PC-3 (cell line): ENCODE measurements around the gene ABHD2. TPM values are rescaled to one million over a fixed set of nuclear protein-coding genes. Genes with fewer than 3 reads are reported as not detected.

Source experiments
- ATAC-seq: fragments of 200-7000 bp; cut with Tn5 transposase; 2 replicates; pipeline ENCODE4 v1.9.1; 2020; ENCODE audit warnings: mild to moderate bottlenecking, moderate library complexity
- BruUV-seq: library from RNA; stranded (reverse); fragments of 400-500 nt; replicated peaks from 2 replicates; lab custom pipeline; 2021; lab: Mats Ljungman, UMichigan
- CTCF ChIA-PET: fragments of 300-600 bp; sonication (Branson Sonifier 250); formaldehyde crosslinking; loops from one replicate; lab custom pipeline; 2022; ENCODE audit warnings: antibody characterized with exemption; lab: Charles Lee
- POLR2A ChIA-PET: fragments of 300-600 bp; sonication (Branson Sonifier 250); formaldehyde crosslinking; loops from one replicate; lab custom pipeline; 2022; ENCODE audit warnings: antibody characterized with exemption; ENCODE audit not compliant: unreplicated experiment; lab: Charles Lee
- DNase-seq: peaks from one replicate; pipeline ENCODE4 v3.0.0-alpha.2; 2015
- H2AFZ ChIP-seq: fragments of 300-600 bp; sonication (generic); 2 replicates; pipeline ENCODE4 v1.6.0; 2016; ENCODE audit warnings: antibody characterized with exemption, low read length
- H3F3A ChIP-seq: fragments of 300-600 bp; sonication (generic); one replicate; pipeline ENCODE4 v1.6.0; 2017; ENCODE audit warnings: antibody characterized with exemption, low read length, control low read depth, mild to moderate bottlenecking; ENCODE audit not compliant: unreplicated experiment
- H3K27ac ChIP-seq: fragments of 300-600 bp; sonication (generic); 2 replicates; pipeline ENCODE4 v1.5.1; 2016; ENCODE audit warnings: mild to moderate bottlenecking, low read length
- H3K27me3 ChIP-seq: fragments of 300-600 bp; sonication (generic); 2 replicates; pipeline ENCODE4 v1.6.1; 2016; ENCODE audit warnings: low read length, mixed read lengths
- H3K36me3 ChIP-seq: fragments of 300-600 bp; sonication (generic); 2 replicates; pipeline ENCODE4 v1.6.1; 2016; ENCODE audit warnings: low read depth, mixed run types, low read length, mixed read lengths
- H3K4me1 ChIP-seq: fragments of 300-600 bp; sonication (generic); 2 replicates; pipeline ENCODE4 v1.5.1; 2016; ENCODE audit warnings: low read length; ENCODE audit not compliant: insufficient read depth
- H3K4me2 ChIP-seq: fragments of 300-600 bp; sonication (generic); 2 replicates; pipeline ENCODE4 v1.6.0; 2016; ENCODE audit warnings: low read length
- H3K4me3 ChIP-seq: fragments of 300-600 bp; sonication (generic); 2 replicates; pipeline ENCODE4 v1.5.1; 2016; ENCODE audit warnings: mild to moderate bottlenecking, low read length, mixed read lengths
- H3K79me2 ChIP-seq: fragments of 300-600 bp; sonication (generic); 2 replicates; pipeline ENCODE4 v1.6.1; 2017; ENCODE audit warnings: low read length, mixed read lengths
- H3K9ac ChIP-seq: fragments of 300-600 bp; sonication (generic); 2 replicates; pipeline ENCODE4 v1.6.0; 2016; ENCODE audit warnings: mild to moderate bottlenecking, low read length
- H3K9me2 ChIP-seq: fragments of 300-600 bp; sonication (generic); replicated peaks from 2 replicates; pipeline ENCODE4 v1.6.1; 2016; ENCODE audit warnings: mixed run types, low read length, mixed read lengths
- H3K9me3 ChIP-seq: fragments of 300-600 bp; sonication (generic); 2 replicates; pipeline ENCODE4 v1.6.1; 2016; ENCODE audit warnings: low read length, mixed read lengths
- H4K20me1 ChIP-seq: fragments of 300-600 bp; sonication (generic); 2 replicates; pipeline ENCODE4 v1.6.1; 2016; ENCODE audit warnings: low read length, mixed read lengths
- CTCF ChIP-seq: fragments of 300-600 bp; sonication (generic); conservative IDR thresholded peaks from 2 replicates; pipeline ENCODE4 v1.5.1; 2017; ENCODE audit warnings: antibody characterized with exemption, low read depth, mild to moderate bottlenecking, low read length
- EZH2 ChIP-seq: fragments of 300-600 bp; sonication (generic); IDR thresholded peaks from one replicate; pipeline ENCODE4 v1.6.1; 2017; ENCODE audit warnings: antibody characterized with exemption, mild to moderate bottlenecking, low read length; ENCODE audit not compliant: unreplicated experiment
- EZH2phosphoT487 ChIP-seq: fragments of 300-600 bp; sonication (generic); IDR thresholded peaks from 2 replicates; pipeline ENCODE4 v1.6.1; 2018; ENCODE audit warnings: mild to moderate bottlenecking, antibody characterized with exemption, low read length, borderline replicate concordance
- intact Hi-C: fragments of 100-400 bp; cut with micrococcal nuclease; formaldehyde crosslinking; loops from 2 replicates; pipeline ENCODE4 v1.9.0; 2023
- total RNA-seq: library from RNA; depleted of rRNA; stranded (reverse); fragments of >200 nt; gene quantifications from 2 replicates; pipeline ENCODE4 v1.2.3, GENCODE V29; 2014

Gene ABHD2
- total RNA-seq, 1 experiment from 2014 or later: 34.0 TPM

- no peak; the same call in 1 of the 2 replicates for ATAC-seq
- TF ChIP-seq CTCF: no peak
- no peak for TF ChIP-seq EZH2
- TF ChIP-seq EZH2phosphoT487: no peak
- Histone ChIP-seq H3K4me2 (no peak overlapping the region), H3K9me2 (no peaks in the 10 kb centered on the region), H3K4me1 (peaks cover 78% of the 10 kb centered on the region), H3K36me3 (peaks cover 14% of the 10 kb centered on the region), H3F3A (peaks cover 9% of the 10 kb centered on the region), H3K79me2 (peaks cover 10% of the 10 kb centered on the region), H3K27ac (peak overlapping the region; percentile 63), H2AFZ (no peak overlapping the region), H3K4me3 (no peak overlapping the region), H3K27me3 (no peaks in the 10 kb centered on the region), H3K9ac (no peak overlapping the region), H3K9me3 (no peaks in the 10 kb centered on the region), H4K20me1 (no peaks in the 10 kb centered on the region)
- intact Hi-C loops: loop anchor here (5.0 kb wide), 1 partner anchor 33 kb away; no protein-coding TSS in a partner anchor
- ChIA-PET POLR2A (no interaction called here), CTCF (no interaction called here)
- DNase-seq: peak; percentile 22
- BruUV-seq: no TSS peak
Measured at GRCh38 chr15:89125088-89125826, 37.0 kb downstream of the ABHD2 start.

GRCh38 chr15:89126009-89126408 is 37.8 kb downstream of the ABHD2 start:
- Histone ChIP-seq H4K20me1 (no peaks in the 10 kb centered on the region), H3K9me3 (no peaks in the 10 kb centered on the region), H2AFZ (no peak overlapping the region), H3K36me3 (peaks cover 14% of the 10 kb centered on the region), H3K4me1 (peaks cover 71% of the 10 kb centered on the region), H3K27ac (peak overlapping the region; percentile 63), H3F3A (peaks cover 9% of the 10 kb centered on the region), H3K4me2 (no peak overlapping the region), H3K27me3 (no peaks in the 10 kb centered on the region), H3K4me3 (no peak overlapping the region), H3K9me2 (no peaks in the 10 kb centered on the region), H3K9ac (no peak overlapping the region), H3K79me2 (peaks cover 7% of the 10 kb centered on the region)
- no TSS peak for BruUV-seq
- ChIA-PET CTCF (no interaction called here), POLR2A (interaction anchor here (0.5 kb wide), 1 partner anchor 36 kb away, joined by 3 read pairs; no protein-coding TSS in a partner anchor)
- TF ChIP-seq EZH2 (no peak), CTCF (no peak), EZH2phosphoT487 (no peak)
- DNase-seq (no peak), ATAC-seq (no peak)
- intact Hi-C loops: loop anchor here (5.0 kb wide), 1 partner anchor 34 kb away; no protein-coding TSS in a partner anchor
